H9 (cell line): ENCODE measurements around the gene C1orf94. TPM values are rescaled to one million over a fixed set of nuclear protein-coding genes. Genes with fewer than 3 reads are reported as not detected.

Experiments
- DNase-seq: peaks from one replicate; pipeline ENCODE4 v3.0.0-alpha.2; 2017
- H2AFZ ChIP-seq: one replicate; pipeline ENCODE4 v1.6.1; 2013; ENCODE audit warnings: mild to moderate bottlenecking, low read length, control low read depth, moderate library complexity
- H2AK5ac ChIP-seq: 2 replicates; pipeline ENCODE4 v1.6.1; 2013; ENCODE audit warnings: low read length, control low read depth, mixed read lengths; ENCODE audit not compliant: insufficient read length
- H2BK120ac ChIP-seq: one replicate; pipeline ENCODE4 v1.6.1; 2013; ENCODE audit warnings: low read depth, mild to moderate bottlenecking, low read length, control low read depth, inconsistent platforms; ENCODE audit not compliant: poor library complexity, severe bottlenecking
- H2BK12ac ChIP-seq: 2 replicates; pipeline ENCODE4 v1.6.1; 2013; ENCODE audit warnings: low read length, control low read depth, mixed read lengths, low read depth; ENCODE audit not compliant: insufficient read length
- H2BK15ac ChIP-seq: 2 replicates; pipeline ENCODE4 v1.6.1; 2013; ENCODE audit warnings: low read depth, low read length, control low read depth
- H2BK20ac ChIP-seq: one replicate; pipeline ENCODE4 v1.6.1; 2013; ENCODE audit warnings: low read depth, mild to moderate bottlenecking, low read length, control low read depth, inconsistent platforms; ENCODE audit not compliant: poor library complexity, severe bottlenecking
- H2BK5ac ChIP-seq: 2 replicates; pipeline ENCODE4 v1.6.1; 2013; ENCODE audit warnings: low read length, control low read depth, mixed read lengths; ENCODE audit not compliant: insufficient read length
- H3K14ac ChIP-seq: 2 replicates; pipeline ENCODE4 v1.6.1; 2013; ENCODE audit warnings: low read length, control low read depth; ENCODE audit not compliant: insufficient read depth
- H3K18ac ChIP-seq: 2 replicates; pipeline ENCODE4 v1.6.1; 2013; ENCODE audit warnings: low read depth, mild to moderate bottlenecking, mixed read lengths, low read length, control low read depth; ENCODE audit not compliant: insufficient read length
- H3K23ac ChIP-seq: 2 replicates; pipeline ENCODE4 v1.6.1; 2013; ENCODE audit warnings: low read length, control low read depth, mixed read lengths, low read depth; ENCODE audit not compliant: insufficient read length
- H3K23me2 ChIP-seq: 2 replicates; pipeline ENCODE4 v1.6.1; 2013; ENCODE audit warnings: low read depth, mild to moderate bottlenecking, mixed read lengths, low read length, control low read depth; ENCODE audit not compliant: insufficient read length, poor library complexity, severe bottlenecking
- H3K27ac ChIP-seq: 2 replicates; pipeline ENCODE4 v1.5.1; 2013; ENCODE audit warnings: low read length, control low read depth, mixed read lengths, low read depth; ENCODE audit not compliant: insufficient read length
- H3K27me3 ChIP-seq: 2 replicates; pipeline ENCODE4 v1.6.1; 2013; ENCODE audit warnings: low read length, control low read depth, inconsistent platforms; ENCODE audit not compliant: insufficient read depth
- H3K4ac ChIP-seq: 2 replicates; pipeline ENCODE4 v1.6.1; 2013; ENCODE audit warnings: low read depth, mild to moderate bottlenecking, control low read depth, inconsistent platforms, low read length, moderate library complexity
- H3K4me1 ChIP-seq: 2 replicates; pipeline ENCODE4 v1.6.1; 2013; ENCODE audit warnings: low read length, control low read depth, inconsistent platforms; ENCODE audit not compliant: insufficient read depth
- H3K4me2 ChIP-seq: 2 replicates; pipeline ENCODE4 v1.6.1; 2013; ENCODE audit warnings: low read length, control low read depth, mixed read lengths; ENCODE audit not compliant: insufficient read length, insufficient read depth
- H3K56ac ChIP-seq: 2 replicates; pipeline ENCODE4 v1.6.1; 2013; ENCODE audit warnings: low read depth, mild to moderate bottlenecking, mixed read lengths, low read length, control low read depth; ENCODE audit not compliant: insufficient read length
- H3K79me1 ChIP-seq: 2 replicates; pipeline ENCODE4 v1.6.1; 2013; ENCODE audit warnings: low read depth, mild to moderate bottlenecking, moderate library complexity, low read length, control low read depth, inconsistent platforms; ENCODE audit not compliant: insufficient read depth, poor library complexity, severe bottlenecking
- H3K79me2 ChIP-seq: 2 replicates; pipeline ENCODE4 v1.6.1; 2013; ENCODE audit warnings: low read length, control low read depth, inconsistent platforms; ENCODE audit not compliant: insufficient read depth
- H3K9ac ChIP-seq: 2 replicates; pipeline ENCODE4 v1.6.1; 2013; ENCODE audit warnings: low read length, control low read depth, mixed read lengths; ENCODE audit not compliant: insufficient read length; ENCODE audit errors: extremely low read depth
- H3K9me3 ChIP-seq: one replicate; pipeline ENCODE4 v1.6.1; 2013; ENCODE audit warnings: low read depth, low read length, inconsistent platforms; ENCODE audit not compliant: control insufficient read depth
- H3T11ph ChIP-seq: one replicate; pipeline ENCODE4 v1.6.1; 2013; ENCODE audit warnings: mild to moderate bottlenecking, low read length, control low read depth, inconsistent platforms
- H4K20me1 ChIP-seq: one replicate; pipeline ENCODE4 v1.6.1; 2013; ENCODE audit not compliant: control insufficient read depth, insufficient read length, insufficient read depth
- H4K5ac ChIP-seq: 2 replicates; pipeline ENCODE4 v1.6.1; 2013; ENCODE audit warnings: low read depth, mild to moderate bottlenecking, mixed read lengths, low read length, control low read depth; ENCODE audit not compliant: insufficient read length
- H4K8ac ChIP-seq: replicated peaks from 2 replicates; pipeline ENCODE4 v1.6.1; 2013; ENCODE audit warnings: low read length, control low read depth, mixed read lengths, low read depth; ENCODE audit not compliant: insufficient read length
- H4K91ac ChIP-seq: 2 replicates; pipeline ENCODE4 v1.6.1; 2013; ENCODE audit warnings: low read depth, mild to moderate bottlenecking, moderate library complexity, mixed read lengths, low read length, control low read depth; ENCODE audit not compliant: insufficient read length
- H3K27ac Mint-ChIP-seq, 3 experiments: 2 replicates in 2 of 3; 3 replicates in 1 of 3; pipeline ENCODE4 v1.8.0; 2020 to 2021; ENCODE audit warnings: mixed read lengths in 3 of 3, mild to moderate bottlenecking in 1 of 3, moderate library complexity in 1 of 3
- H3K27me3 Mint-ChIP-seq: 2 replicates; pipeline ENCODE4 v1.8.0; 2021; ENCODE audit warnings: low read depth, mild to moderate bottlenecking, moderate library complexity, mixed read lengths
- H3K36me3 Mint-ChIP-seq, 3 experiments: 2 replicates in 2 of 3; 3 replicates in 1 of 3; pipeline ENCODE4 v1.8.0; 2020 to 2021; ENCODE audit warnings: low read depth in 3 of 3, mixed read lengths in 3 of 3; ENCODE audit not compliant: insufficient read depth in 1 of 3
- H3K4me1 Mint-ChIP-seq, 2 experiments: 2 replicates each; pipeline ENCODE4 v1.8.0; 2020; ENCODE audit warnings: mixed read lengths in 2 of 2
- H3K4me3 Mint-ChIP-seq, 2 experiments: 2 replicates in 1 of 2; 3 replicates in 1 of 2; pipeline ENCODE4 v1.8.0; 2020 to 2021; ENCODE audit warnings: mild to moderate bottlenecking in 2 of 2, mixed read lengths in 2 of 2, moderate library complexity in 1 of 2
- H3K9me3 Mint-ChIP-seq, 2 experiments: 2 replicates in 1 of 2; 3 replicates in 1 of 2; pipeline ENCODE4 v1.8.0; 2020; ENCODE audit warnings: mild to moderate bottlenecking in 2 of 2, mixed read lengths in 2 of 2, moderate library complexity in 1 of 2
- WGBS: extraction: QIAGEN DNeasy Blood & Tissue Kit; methylation state at CpG from one replicate; pipeline ENCODE4 v1.1.7; 2013; ENCODE audit warnings: missing lambda C conversion rate, low lambda C conversion rate, mixed read lengths; ENCODE audit not compliant: insufficient read length; ENCODE audit errors: extremely low coverage; 5-methylcytosine and 5-hydroxymethylcytosine counted together
- total RNA-seq: library from RNA; stranded (reverse); gene quantifications from 2 replicates; pipeline ENCODE4 v1.2.1, GENCODE V29; 2021
- TF ChIP-seq, protein P1 (sequence below): fragments of 200-600 bp; sonication (generic); conservative IDR thresholded peaks from 3 replicates; pipeline ENCODE4 v1.8.0; 2021; ENCODE audit warnings: antibody characterized with exemption, mild to moderate bottlenecking

Gene C1orf94
- total RNA-seq, 1 experiment from 2014 or later, result 0.98 TPM

DNA sequence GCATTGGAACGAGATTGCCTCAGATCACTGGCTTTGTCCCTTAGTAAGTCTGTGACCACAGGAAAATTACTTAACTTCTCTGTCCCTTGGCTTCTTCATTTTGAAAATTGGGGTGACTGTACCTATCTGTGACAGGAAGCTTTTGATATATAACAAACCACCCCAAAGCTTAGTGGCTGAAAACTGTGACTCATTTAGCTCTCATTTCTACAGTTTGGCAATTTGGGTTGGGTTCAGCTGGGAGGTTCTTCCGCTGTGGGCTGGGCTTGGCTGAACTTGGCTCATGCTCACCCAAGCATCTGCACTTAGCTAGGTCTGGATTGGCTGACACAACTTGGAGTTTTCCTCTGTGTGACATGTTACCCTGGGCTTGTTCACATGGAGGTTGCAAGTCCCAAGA is 14.0 kb downstream of the C1orf94 start:
- H2BK120ac ChIP-seq, result no peak overlapping the region
- no peaks in the 10 kb centered on the region for H3K79me1 ChIP-seq
- no peak overlapping the region for H2AK5ac ChIP-seq
- no peak overlapping the region for H2BK15ac ChIP-seq
- H3K14ac ChIP-seq, result no peak overlapping the region
- H3K4ac ChIP-seq, result no peak overlapping the region
- H2BK5ac ChIP-seq, result no peak overlapping the region
- H2BK20ac ChIP-seq, result no peak overlapping the region
- H4K91ac ChIP-seq, result no peak overlapping the region
- H3K18ac ChIP-seq, result no peak overlapping the region
- H3K79me2 ChIP-seq, result no peaks in the 10 kb centered on the region
- H3K23me2 ChIP-seq, result no peaks in the 10 kb centered on the region
- TF ChIP-seq, protein P1, sequence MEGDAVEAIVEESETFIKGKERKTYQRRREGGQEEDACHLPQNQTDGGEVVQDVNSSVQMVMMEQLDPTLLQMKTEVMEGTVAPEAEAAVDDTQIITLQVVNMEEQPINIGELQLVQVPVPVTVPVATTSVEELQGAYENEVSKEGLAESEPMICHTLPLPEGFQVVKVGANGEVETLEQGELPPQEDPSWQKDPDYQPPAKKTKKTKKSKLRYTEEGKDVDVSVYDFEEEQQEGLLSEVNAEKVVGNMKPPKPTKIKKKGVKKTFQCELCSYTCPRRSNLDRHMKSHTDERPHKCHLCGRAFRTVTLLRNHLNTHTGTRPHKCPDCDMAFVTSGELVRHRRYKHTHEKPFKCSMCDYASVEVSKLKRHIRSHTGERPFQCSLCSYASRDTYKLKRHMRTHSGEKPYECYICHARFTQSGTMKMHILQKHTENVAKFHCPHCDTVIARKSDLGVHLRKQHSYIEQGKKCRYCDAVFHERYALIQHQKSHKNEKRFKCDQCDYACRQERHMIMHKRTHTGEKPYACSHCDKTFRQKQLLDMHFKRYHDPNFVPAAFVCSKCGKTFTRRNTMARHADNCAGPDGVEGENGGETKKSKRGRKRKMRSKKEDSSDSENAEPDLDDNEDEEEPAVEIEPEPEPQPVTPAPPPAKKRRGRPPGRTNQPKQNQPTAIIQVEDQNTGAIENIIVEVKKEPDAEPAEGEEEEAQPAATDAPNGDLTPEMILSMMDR, result no peak
- H2AFZ ChIP-seq, result no peak overlapping the region
- H3K4me1 ChIP-seq, result peaks cover 18% of the 10 kb centered on the region
- no peak overlapping the region for H3K23ac ChIP-seq
- no peaks in the 10 kb centered on the region for H3K27me3 ChIP-seq
- no peak overlapping the region for H3K9ac ChIP-seq
- no peak overlapping the region for H4K5ac ChIP-seq
- Mint-ChIP-seq H3K27ac (no peak overlapping the region), H3K36me3 (peaks cover 13 to 18% (median 17%) of the 10 kb centered on the region in 3 experiments), H3K9me3 (peaks cover 14 to 16% of the 10 kb centered on the region in 2 experiments), H3K4me1 (peaks cover 53 to 57% of the 10 kb centered on the region in 2 experiments), H3K4me3 (no peak overlapping the region), H3K27me3 (peaks cover 34% of the 10 kb centered on the region)
- peaks cover 6% of the 10 kb centered on the region for H3K9me3 ChIP-seq
- no peak overlapping the region for H3K4me2 ChIP-seq
- no peak overlapping the region for H4K8ac ChIP-seq
- H3K27ac ChIP-seq, result no peak overlapping the region
- DNase-seq, result no peak
- H3K56ac ChIP-seq, result no peak overlapping the region
- no peak overlapping the region for H2BK12ac ChIP-seq
- WGBS, result no CpG with 5 or more reads among the region's 2 CpGs
- no peak overlapping the region for H3T11ph ChIP-seq
- H4K20me1 ChIP-seq, result no peaks in the 10 kb centered on the region
